MM.1S (cell line): Measurements from ENCODE around the gene PDZD8.

ENCODE experiments used
- DNase-seq: peaks from one replicate; pipeline ENCODE4 v3.0.0-alpha.2; 2015
- H2AFZ ChIP-seq: fragments of 300-600 bp; sonication (generic); 2 replicates; pipeline ENCODE4 v1.6.0; 2016; ENCODE audit warnings: antibody characterized with exemption, low read length
- H3F3A ChIP-seq: fragments of 300-600 bp; sonication (generic); 2 replicates; pipeline ENCODE4 v1.6.1; 2016; ENCODE audit warnings: mild to moderate bottlenecking, antibody characterized with exemption, low read length, moderate library complexity, mixed read lengths; ENCODE audit not compliant: insufficient read depth
- H3K27ac ChIP-seq: fragments of 300-600 bp; sonication (generic); 2 replicates; pipeline ENCODE4 v1.5.1; 2016; ENCODE audit warnings: mild to moderate bottlenecking, low read length
- H3K27me3 ChIP-seq: fragments of 300-600 bp; sonication (generic); replicated peaks from 2 replicates; pipeline ENCODE4 v1.6.0; 2016; ENCODE audit warnings: low read length; ENCODE audit not compliant: insufficient read depth
- H3K36me3 ChIP-seq: fragments of 300-600 bp; sonication (generic); replicated peaks from 2 replicates; pipeline ENCODE4 v1.6.1; 2016; ENCODE audit warnings: mild to moderate bottlenecking, low read length, mixed read lengths; ENCODE audit not compliant: insufficient read depth
- H3K4me1 ChIP-seq: fragments of 300-600 bp; sonication (generic); 2 replicates; pipeline ENCODE4 v1.6.1; 2016; ENCODE audit warnings: low read length, mixed read lengths
- H3K4me2 ChIP-seq: fragments of 300-600 bp; sonication (generic); 2 replicates; pipeline ENCODE4 v1.6.0; 2016; ENCODE audit warnings: low read depth, low read length
- H3K4me3 ChIP-seq: fragments of 300-600 bp; sonication (generic); 2 replicates; pipeline ENCODE4 v1.5.1; 2016; ENCODE audit warnings: low read length, mixed read lengths
- H3K79me2 ChIP-seq: fragments of 300-600 bp; sonication (generic); 2 replicates; pipeline ENCODE4 v1.6.1; 2016; ENCODE audit warnings: mixed run types, low read length, mixed read lengths
- H3K9ac ChIP-seq: fragments of 300-600 bp; sonication (generic); 2 replicates; pipeline ENCODE4 v1.6.1; 2016; ENCODE audit warnings: low read length, mixed read lengths
- H3K9me2 ChIP-seq: fragments of 300-600 bp; sonication (generic); replicated peaks from 2 replicates; pipeline ENCODE4 v1.6.1; 2016; ENCODE audit warnings: mild to moderate bottlenecking, low read length, mixed read lengths; ENCODE audit not compliant: insufficient read depth
- H3K9me3 ChIP-seq: fragments of 300-600 bp; sonication (generic); replicated peaks from 2 replicates; pipeline ENCODE4 v1.6.1; 2016; ENCODE audit warnings: mild to moderate bottlenecking, low read length, mixed read lengths; ENCODE audit not compliant: insufficient read depth
- H4K20me1 ChIP-seq: fragments of 300-600 bp; sonication (generic); 2 replicates; pipeline ENCODE4 v1.6.1; 2016; ENCODE audit warnings: mild to moderate bottlenecking, low read length, moderate library complexity, mixed read lengths; ENCODE audit not compliant: insufficient read depth
- EZH2 ChIP-seq: fragments of 300-600 bp; sonication (generic); optimal IDR thresholded peaks from 2 replicates; pipeline ENCODE3; 2017; ENCODE audit warnings: low read depth, mild to moderate bottlenecking, antibody characterized with exemption, low read length, mixed read lengths
- EZH2phosphoT487 ChIP-seq: fragments of 300-600 bp; sonication (generic); IDR thresholded peaks from 2 replicates; pipeline ENCODE4 v1.6.1; 2018; ENCODE audit warnings: antibody characterized with exemption, low read length
- TF ChIP-seq, protein P1 (sequence below): fragments of 300-600 bp; sonication (generic); IDR thresholded peaks from 2 replicates; pipeline ENCODE4 v1.5.1; 2016; ENCODE audit warnings: antibody characterized with exemption, low read length, mixed read lengths

The PDZD8 gene

DNA sequence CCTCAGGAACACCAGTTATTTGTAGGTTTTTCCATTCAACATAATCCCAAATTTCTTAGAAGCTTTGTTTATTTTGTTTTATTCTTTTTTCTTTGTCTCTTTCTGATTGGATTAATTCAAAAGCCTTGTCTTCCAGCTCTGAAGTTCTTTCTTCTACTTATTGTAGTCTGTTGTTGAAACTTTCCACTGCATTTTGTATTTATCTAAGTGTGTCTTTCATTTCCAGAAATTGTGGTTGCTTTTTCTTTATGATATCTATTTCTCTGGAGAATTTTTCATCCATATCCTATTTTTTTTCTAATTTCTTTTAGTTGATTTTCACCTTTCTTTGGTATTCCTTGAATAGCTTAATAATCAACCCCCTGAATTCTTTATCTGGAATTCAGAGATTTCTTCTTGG, 75.8 kb downstream of the PDZD8 start:
- Histone ChIP-seq H3K9me2 (no peaks in the 10 kb centered on the region), H4K20me1 (no peaks in the 10 kb centered on the region), H3K27ac (no peak overlapping the region), H2AFZ (no peak overlapping the region), H3K36me3 (no peaks in the 10 kb centered on the region), H3K4me3 (no peak overlapping the region), H3K27me3 (no peaks in the 10 kb centered on the region), H3K79me2 (no peaks in the 10 kb centered on the region), H3K4me2 (no peak overlapping the region), H3K4me1 (no peaks in the 10 kb centered on the region), H3K9ac (no peak overlapping the region), H3F3A (no peaks in the 10 kb centered on the region), H3K9me3 (no peaks in the 10 kb centered on the region)
- TF ChIP-seq, protein P1, sequence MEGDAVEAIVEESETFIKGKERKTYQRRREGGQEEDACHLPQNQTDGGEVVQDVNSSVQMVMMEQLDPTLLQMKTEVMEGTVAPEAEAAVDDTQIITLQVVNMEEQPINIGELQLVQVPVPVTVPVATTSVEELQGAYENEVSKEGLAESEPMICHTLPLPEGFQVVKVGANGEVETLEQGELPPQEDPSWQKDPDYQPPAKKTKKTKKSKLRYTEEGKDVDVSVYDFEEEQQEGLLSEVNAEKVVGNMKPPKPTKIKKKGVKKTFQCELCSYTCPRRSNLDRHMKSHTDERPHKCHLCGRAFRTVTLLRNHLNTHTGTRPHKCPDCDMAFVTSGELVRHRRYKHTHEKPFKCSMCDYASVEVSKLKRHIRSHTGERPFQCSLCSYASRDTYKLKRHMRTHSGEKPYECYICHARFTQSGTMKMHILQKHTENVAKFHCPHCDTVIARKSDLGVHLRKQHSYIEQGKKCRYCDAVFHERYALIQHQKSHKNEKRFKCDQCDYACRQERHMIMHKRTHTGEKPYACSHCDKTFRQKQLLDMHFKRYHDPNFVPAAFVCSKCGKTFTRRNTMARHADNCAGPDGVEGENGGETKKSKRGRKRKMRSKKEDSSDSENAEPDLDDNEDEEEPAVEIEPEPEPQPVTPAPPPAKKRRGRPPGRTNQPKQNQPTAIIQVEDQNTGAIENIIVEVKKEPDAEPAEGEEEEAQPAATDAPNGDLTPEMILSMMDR = no peak
- TF ChIP-seq EZH2phosphoT487 = no peak
- DNase-seq = no peak

DNA sequence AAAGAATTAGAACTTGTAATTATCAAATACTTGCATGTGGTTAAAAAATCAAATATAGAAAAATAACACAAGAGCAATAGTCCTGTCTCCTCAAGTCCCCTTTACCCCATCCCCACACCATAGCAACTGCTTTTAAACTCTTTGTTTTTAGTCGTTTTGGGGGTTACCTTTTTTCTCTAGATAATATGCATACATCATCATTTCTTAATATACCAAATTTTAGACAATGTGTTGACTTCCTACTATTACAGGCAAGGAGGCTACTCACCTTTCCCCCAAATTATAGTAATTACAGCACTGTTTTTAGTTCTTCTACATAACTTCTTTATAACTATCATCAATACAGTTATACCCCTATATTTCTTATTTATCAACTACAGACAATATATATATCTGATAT, 77.0 kb downstream of the PDZD8 start:
- Histone ChIP-seq H3K4me3 (no peak overlapping the region), H3K9ac (no peak overlapping the region), H2AFZ (no peak overlapping the region), H3K27ac (no peak overlapping the region), H3K79me2 (no peaks in the 10 kb centered on the region), H3K4me1 (no peaks in the 10 kb centered on the region), H4K20me1 (no peaks in the 10 kb centered on the region), H3K36me3 (no peaks in the 10 kb centered on the region), H3F3A (no peaks in the 10 kb centered on the region), H3K9me3 (no peaks in the 10 kb centered on the region), H3K4me2 (no peak overlapping the region), H3K9me2 (no peaks in the 10 kb centered on the region), H3K27me3 (no peaks in the 10 kb centered on the region)
- TF ChIP-seq EZH2phosphoT487 (no peak), EZH2 (no peak)
- TF ChIP-seq, protein P1 = no peak
- no peak for DNase-seq

DNA sequence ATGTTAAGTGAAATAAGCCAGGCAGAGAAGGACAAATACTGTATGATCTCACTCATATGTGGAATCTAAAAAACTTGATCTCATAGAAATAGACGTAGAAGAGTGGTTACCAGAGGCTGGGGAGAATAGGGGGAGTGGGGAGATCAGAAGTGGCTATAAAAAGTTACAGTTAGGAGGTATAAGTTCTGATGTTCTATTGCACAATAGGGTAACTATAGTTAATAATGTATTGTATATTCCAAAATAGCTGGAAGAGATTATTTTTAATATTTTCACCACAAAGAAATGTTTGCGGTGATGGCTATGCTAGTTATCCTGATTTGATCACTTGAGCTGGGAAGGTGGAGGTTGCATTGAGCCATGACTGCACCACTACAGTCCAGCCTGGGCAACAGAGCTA, 80.5 kb downstream of the PDZD8 start:
- Histone ChIP-seq H2AFZ (no peak overlapping the region), H3K9ac (no peak overlapping the region), H4K20me1 (no peaks in the 10 kb centered on the region), H3F3A (no peaks in the 10 kb centered on the region), H3K27me3 (no peaks in the 10 kb centered on the region), H3K4me1 (no peaks in the 10 kb centered on the region), H3K27ac (no peak overlapping the region), H3K9me2 (no peaks in the 10 kb centered on the region), H3K4me2 (no peak overlapping the region), H3K36me3 (no peaks in the 10 kb centered on the region), H3K9me3 (no peaks in the 10 kb centered on the region), H3K4me3 (no peak overlapping the region), H3K79me2 (no peaks in the 10 kb centered on the region)
- DNase-seq = no peak
- TF ChIP-seq EZH2phosphoT487 (no peak), EZH2 (no peak)
- TF ChIP-seq, protein P1 = no peak
